Choroid plexus epithelial cell (primary cell): Measurements from ENCODE around the gene LYRM2.
"Not testable (repeated sequence)": the region's sequence is repeated elsewhere in the genome, so short reads cannot be mapped to it uniquely, and the experiment has no call there.

Experiments
- DNase-seq: peaks from one replicate; pipeline ENCODE4 v3.0.0-alpha.2; 2010; ENCODE audit warnings: low read depth
- H3K4me3 ChIP-seq: 2 replicates; pipeline ENCODE4 v1.5.1; 2011; ENCODE audit warnings: low read depth, mild to moderate bottlenecking, control low read depth, low read length, moderate library complexity
- TF ChIP-seq, protein P1 (sequence below): conservative IDR thresholded peaks from 2 replicates; pipeline ENCODE4 v1.5.1; 2011; ENCODE audit warnings: low read depth, mild to moderate bottlenecking, control low read depth, inconsistent platforms, low read length, moderate library complexity

The LYRM2 gene

GRCh38 chr6:89650579-89650978, 12.0 kb upstream of the LYRM2 start:
- DNase-seq, result no peak
- TF ChIP-seq, protein P1, sequence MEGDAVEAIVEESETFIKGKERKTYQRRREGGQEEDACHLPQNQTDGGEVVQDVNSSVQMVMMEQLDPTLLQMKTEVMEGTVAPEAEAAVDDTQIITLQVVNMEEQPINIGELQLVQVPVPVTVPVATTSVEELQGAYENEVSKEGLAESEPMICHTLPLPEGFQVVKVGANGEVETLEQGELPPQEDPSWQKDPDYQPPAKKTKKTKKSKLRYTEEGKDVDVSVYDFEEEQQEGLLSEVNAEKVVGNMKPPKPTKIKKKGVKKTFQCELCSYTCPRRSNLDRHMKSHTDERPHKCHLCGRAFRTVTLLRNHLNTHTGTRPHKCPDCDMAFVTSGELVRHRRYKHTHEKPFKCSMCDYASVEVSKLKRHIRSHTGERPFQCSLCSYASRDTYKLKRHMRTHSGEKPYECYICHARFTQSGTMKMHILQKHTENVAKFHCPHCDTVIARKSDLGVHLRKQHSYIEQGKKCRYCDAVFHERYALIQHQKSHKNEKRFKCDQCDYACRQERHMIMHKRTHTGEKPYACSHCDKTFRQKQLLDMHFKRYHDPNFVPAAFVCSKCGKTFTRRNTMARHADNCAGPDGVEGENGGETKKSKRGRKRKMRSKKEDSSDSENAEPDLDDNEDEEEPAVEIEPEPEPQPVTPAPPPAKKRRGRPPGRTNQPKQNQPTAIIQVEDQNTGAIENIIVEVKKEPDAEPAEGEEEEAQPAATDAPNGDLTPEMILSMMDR, result no peak
- H3K4me3 ChIP-seq, result no peak overlapping the region

DNA sequence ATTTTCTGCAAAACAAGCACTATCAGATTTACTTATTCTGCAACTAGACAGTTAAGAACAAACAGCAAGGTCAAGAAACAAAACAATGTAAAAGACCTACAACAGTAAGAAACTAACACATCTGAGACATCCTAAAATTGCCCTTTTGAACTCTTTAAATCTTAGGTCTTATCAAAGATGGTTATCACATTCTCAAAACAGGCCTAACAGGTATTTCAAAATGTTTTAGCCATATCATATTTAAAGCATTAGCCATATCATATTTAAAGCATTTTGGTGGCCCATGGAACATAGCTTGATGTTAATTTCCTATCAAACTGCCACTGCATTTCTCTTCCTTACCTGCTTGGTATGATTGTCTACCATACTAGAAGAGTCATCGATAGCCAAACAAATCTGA, 11.1 kb upstream of the LYRM2 start:
- TF ChIP-seq, protein P1, result no peak
- DNase-seq, result no peak

GRCh38 chr6:89644864-89645263, 6.3 kb upstream of the LYRM2 start:
- TF ChIP-seq, protein P1, result no peak
- H3K4me3 ChIP-seq, result no peak overlapping the region
- no peak for DNase-seq

More for the DNA sequence above, 11.1 kb upstream of the LYRM2 start:
- H3K4me3 ChIP-seq, result no peak overlapping the region

GRCh38 chr6:89643406-89643805, 4.9 kb upstream of the LYRM2 start:
- no peak overlapping the region for H3K4me3 ChIP-seq
- DNase-seq, result no peak
- TF ChIP-seq, protein P1, result no peak

- no peak overlapping the region for H3K4me3 ChIP-seq
- TF ChIP-seq, protein P1, result no peak
- no peak for DNase-seq
Observed at GRCh38 chr6:89642956-89643355, 4.4 kb upstream of the LYRM2 start.

DNA sequence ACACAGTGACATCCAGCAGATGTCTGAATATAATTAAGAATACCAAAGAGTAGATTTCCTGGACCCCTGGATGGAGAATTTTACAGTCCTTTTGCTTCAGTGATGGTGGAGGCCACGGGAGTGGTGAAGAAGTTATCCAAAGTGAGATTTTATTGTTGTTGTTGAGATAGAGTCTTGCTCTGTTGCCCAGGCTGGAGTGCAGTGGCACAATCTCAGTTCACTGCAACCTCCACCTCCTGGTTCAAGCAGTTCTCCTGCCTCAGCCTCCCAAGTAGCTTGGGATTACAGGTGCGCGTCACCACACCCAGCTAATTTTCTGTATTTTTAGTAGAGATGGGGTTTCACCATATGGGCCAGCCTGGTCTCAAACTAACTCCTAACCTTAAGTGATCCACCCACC, 3.0 kb upstream of the LYRM2 start:
- not testable (repeated sequence) for DNase-seq, H3K4me3 ChIP-seq

DNA sequence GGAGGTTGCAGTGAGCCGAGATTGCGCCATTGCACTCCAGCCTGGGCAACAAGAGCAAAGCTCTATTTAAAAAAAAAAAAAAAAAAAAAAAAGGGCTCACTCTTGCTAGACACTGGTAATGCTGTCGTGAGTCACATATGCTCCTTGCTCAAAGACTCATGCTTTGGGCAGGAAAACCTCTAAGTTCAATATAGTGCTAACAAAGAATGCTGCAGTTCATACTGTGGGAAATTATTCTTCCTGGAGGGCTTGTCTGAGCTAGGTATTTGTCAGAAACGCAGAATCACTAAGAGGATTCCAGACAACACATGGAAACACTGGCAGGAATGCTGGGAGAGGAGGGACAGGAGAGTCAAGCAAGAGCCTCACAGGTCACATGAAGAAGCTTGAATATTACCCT, 2.3 kb upstream of the LYRM2 start:
- TF ChIP-seq, protein P1, result no peak
- DNase-seq, result peak; percentile 60
- H3K4me3 ChIP-seq, result no peak overlapping the region

- no peak for DNase-seq
- TF ChIP-seq, protein P1, result no peak
- peak overlapping the region; percentile 81 for H3K4me3 ChIP-seq
Observed at GRCh38 chr6:89637960-89638319, 607 bp downstream of the LYRM2 start.

DNA sequence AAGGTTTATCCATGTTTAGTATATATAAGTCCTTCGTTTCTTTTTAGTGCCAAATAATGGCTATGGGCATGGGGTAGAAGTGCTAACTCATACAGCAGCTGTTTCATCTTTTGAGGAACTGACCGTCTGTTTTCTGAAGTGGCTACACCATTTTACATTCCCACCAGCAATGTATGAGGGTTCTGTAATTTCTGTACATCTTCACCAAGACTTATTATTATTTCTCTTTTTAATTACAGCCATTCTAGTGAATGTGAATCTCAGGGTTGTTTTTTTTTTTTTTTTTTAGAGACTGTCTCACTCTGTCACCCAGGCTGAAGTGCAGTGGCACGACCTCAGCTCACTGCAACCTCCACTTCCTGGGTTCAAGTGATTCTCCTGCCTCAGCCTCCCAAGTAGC, 2.1 kb downstream of the LYRM2 start:
- H3K4me3 ChIP-seq, DNase-seq: not testable (repeated sequence)
